ENCODE data around the gene AMIGO3.
"Not testable (repeated sequence)": the region's sequence is repeated elsewhere in the genome, so short reads cannot be mapped to it uniquely, and the experiment has no call there.

Gene AMIGO3

GRCh38 chr3:49713336-49714105, 6.0 kb downstream of the AMIGO3 start:
- no peak for DNase-seq (ENCODE audit: low read depth)
- H3K4me3 ChIP-seq (ENCODE audit: low read depth, low read length), result no peak overlapping the region

- no peak for DNase-seq (ENCODE audit: low read depth)
- no peak overlapping the region for H3K4me3 ChIP-seq (ENCODE audit: low read depth, low read length)
Observed at GRCh38 chr3:49712631-49713317, 6.7 kb downstream of the AMIGO3 start.

DNA sequence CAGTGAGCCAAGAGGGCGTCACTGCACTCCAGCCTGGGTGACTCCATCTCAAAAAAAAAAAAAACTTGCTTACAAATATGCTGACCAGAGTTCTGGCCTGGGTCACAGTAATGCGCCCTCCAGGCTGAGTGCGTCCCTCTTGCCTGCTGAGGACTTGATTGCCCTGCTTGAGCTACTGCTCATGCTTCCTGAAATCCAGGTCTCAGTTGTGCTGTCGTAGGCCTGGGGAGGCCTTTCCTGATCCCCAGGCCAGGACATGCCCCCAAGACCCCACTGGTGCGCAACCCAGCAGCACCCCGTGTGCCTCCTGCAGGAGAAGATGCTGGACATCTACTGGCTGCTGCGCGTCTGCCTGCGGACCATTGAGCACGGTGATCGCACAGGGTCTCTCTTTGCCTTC, 7.3 kb downstream of the AMIGO3 start:
- DNase-seq (ENCODE audit: low read depth), result no peak

GRCh38 chr3:49711489-49711888, 8.0 kb downstream of the AMIGO3 start:
- H3K4me3 ChIP-seq (ENCODE audit: low read depth, low read length), result no peak overlapping the region
- DNase-seq (ENCODE audit: low read depth), result no peak

More for the DNA sequence above, 7.3 kb downstream of the AMIGO3 start:
- no peak overlapping the region for H3K4me3 ChIP-seq (ENCODE audit: low read depth, low read length)

GRCh38 chr3:49709852-49710251, 9.6 kb downstream of the AMIGO3 start:
- DNase-seq (ENCODE audit: low read depth), result no peak
- H3K4me3 ChIP-seq (ENCODE audit: low read depth, low read length), result no peak overlapping the region

- no peak for DNase-seq (ENCODE audit: low read depth)
- no peak overlapping the region for H3K4me3 ChIP-seq (ENCODE audit: low read depth, low read length)
Observed at GRCh38 chr3:49707113-49707480, 12.4 kb downstream of the AMIGO3 start.

DNA sequence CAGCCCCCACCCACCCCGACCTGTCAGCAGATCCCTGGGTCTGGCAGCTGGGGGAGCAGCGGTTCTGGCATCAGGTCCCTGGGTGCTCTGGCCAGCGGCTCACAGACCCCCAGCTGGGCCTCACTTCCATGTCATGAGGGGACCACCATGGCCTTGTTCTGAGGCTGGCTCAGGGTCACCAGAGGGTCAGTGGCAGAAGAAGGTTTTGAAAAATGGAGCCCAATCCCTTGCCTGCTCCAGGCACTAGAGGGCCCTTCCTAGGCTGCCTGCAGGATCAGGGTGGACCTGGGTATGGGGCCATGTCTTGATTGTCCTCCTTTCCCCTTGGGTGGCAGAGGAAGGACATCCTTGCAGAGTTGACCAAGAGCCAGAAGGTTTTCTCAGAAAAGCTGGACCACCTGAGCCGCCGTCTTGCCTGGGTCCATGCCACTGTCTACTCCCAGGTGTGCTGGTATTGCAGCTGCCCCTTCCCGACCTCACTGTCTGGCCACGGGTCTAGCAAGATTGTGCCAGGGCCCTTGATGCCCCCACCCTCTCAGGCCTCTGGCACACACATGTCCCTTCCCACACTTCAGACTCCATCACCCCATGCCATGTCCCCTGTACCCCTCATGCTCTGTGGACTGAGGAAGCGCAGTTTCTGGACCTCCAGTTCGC, 12.9 kb downstream of the AMIGO3 start:
- no peak overlapping the region for H3K4me3 ChIP-seq (ENCODE audit: low read depth, low read length)
- no peak for DNase-seq (ENCODE audit: low read depth)

DNA sequence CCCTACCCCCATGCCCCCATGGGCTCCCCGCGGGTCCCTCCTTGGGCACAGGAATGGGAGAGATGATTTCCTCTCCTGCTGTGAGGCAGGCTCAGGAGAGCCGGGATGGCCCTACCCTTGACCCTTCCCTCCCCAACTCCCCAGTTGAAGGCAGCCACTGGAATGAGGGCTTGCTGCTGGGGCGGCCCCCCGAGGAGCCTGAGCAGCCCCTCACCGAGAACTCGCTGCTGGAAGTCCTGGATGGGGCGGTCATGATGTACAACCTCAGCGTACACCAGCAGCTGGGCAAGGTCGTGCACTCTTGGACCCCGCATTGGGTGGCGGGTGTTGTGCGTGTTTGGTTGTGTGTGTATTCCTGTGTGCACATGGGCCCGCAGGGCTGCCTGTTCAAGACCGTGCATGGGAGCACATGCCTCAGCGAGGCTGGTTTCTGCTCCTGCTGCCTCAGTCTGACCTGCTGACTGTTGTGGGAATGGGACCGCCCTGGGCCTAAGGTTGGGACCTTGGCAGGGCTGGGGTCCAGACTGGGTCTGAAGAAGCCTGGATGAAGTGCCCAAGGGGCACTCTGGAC, 14.0 kb downstream of the AMIGO3 start:
- DNase-seq (ENCODE audit: low read depth), result no peak
- no peak overlapping the region for H3K4me3 ChIP-seq (ENCODE audit: low read depth, low read length)

GRCh38 chr3:49704629-49705028, 14.9 kb downstream of the AMIGO3 start:
- no peak overlapping the region for H3K4me3 ChIP-seq (ENCODE audit: low read depth, low read length)
- no peak for DNase-seq (ENCODE audit: low read depth)

- no peak overlapping the region for H3K4me3 ChIP-seq (ENCODE audit: low read depth, low read length)
- no peak for DNase-seq (ENCODE audit: low read depth)
Observed at GRCh38 chr3:49703956-49704355, 15.5 kb downstream of the AMIGO3 start.

DNA sequence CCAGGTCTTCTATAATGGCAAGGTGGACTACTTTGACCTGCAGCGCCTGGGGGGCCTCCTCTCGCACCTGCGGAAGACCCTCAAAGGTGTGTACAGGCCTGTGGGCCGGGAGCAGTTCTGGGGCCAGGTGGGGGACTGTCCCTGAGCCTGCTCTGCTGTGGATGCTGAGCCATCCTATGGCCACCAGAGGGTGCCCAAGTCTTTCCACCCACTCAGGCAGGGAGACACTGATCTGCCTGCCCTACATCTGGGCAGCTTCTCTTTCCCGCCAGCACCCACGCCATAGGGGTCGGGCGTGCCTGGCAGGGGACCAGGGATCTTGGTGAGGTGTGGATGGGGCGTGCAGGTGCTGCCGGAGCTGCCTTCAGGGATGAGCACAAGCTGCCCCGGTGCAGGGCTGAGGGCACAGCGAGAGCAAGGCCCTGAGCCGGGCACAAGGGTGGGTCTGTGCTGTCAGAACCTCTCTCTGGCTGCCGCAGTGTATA, 16.0 kb downstream of the AMIGO3 start:
- DNase-seq (ENCODE audit: low read depth), result no peak
- H3K4me3 ChIP-seq (ENCODE audit: low read depth, low read length), result no peak overlapping the region

DNA sequence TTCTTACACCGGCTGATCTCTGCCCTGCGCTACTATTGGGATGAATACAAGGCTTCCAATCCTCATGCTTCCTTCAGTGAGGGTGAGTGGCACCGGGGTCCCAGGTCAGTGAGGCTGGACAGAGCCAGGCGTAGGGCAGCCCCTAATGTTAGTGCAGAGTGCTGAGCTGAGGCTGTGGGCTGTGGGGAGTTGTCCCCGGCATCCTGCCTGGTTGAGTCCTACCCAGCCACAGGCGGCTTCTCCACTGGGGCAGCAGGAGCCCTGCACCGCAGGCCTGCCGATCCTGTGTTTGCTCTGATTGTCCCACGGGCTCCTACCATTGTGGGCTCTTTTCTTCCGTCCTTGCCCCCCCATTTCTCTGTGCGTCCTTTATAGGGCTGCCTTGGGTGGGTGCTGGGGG, 16.8 kb downstream of the AMIGO3 start:
- no peak for DNase-seq (ENCODE audit: low read depth)

GRCh38 chr3:49701388-49702077, 18.0 kb downstream of the AMIGO3 start:
- DNase-seq (ENCODE audit: low read depth), result no peak
- H3K4me3 ChIP-seq (ENCODE audit: low read depth, low read length), result no peak overlapping the region

More for the DNA sequence above, 16.8 kb downstream of the AMIGO3 start:
- no peak overlapping the region for H3K4me3 ChIP-seq (ENCODE audit: low read depth, low read length)

DNA sequence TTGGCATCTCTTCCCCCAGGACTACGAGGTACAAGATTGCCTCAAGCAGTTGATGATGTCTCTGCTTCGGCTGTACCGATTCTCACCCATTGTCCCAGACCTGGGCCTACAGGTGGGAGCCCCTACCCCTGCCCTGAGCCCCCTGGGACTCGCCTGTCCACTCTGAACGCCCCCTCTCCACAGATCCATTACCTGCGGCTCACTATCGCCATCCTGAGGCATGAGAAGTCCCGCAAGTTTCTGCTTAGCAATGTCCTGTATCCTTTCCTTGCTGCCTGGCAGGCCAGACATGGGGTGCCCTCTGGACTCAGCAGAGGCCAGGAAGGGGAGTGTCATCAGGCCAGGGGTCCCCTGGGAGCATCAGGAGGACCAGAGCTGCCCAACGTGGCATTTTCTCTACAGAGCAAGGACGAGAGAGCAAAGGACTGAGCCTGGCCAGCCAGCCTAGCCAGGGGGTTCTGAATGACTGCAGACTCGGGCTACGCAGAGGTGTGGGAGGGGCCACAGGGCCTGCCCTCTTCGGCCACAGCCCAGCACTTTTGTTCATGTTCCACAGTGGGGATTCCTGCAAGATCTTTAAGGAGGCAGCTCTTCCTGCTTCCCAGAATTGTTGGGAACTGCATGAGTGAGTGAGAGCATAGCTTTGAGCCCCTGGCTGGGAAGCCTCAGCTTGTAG, 18.9 kb downstream of the AMIGO3 start:
- H3K4me3 ChIP-seq (ENCODE audit: low read depth, low read length), result no peak overlapping the region
- DNase-seq (ENCODE audit: low read depth), result no peak

- no peak overlapping the region for H3K4me3 ChIP-seq (ENCODE audit: low read depth, low read length)
- DNase-seq (ENCODE audit: low read depth), result no peak
Observed at GRCh38 chr3:49700014-49700413, 19.5 kb downstream of the AMIGO3 start.

DNA sequence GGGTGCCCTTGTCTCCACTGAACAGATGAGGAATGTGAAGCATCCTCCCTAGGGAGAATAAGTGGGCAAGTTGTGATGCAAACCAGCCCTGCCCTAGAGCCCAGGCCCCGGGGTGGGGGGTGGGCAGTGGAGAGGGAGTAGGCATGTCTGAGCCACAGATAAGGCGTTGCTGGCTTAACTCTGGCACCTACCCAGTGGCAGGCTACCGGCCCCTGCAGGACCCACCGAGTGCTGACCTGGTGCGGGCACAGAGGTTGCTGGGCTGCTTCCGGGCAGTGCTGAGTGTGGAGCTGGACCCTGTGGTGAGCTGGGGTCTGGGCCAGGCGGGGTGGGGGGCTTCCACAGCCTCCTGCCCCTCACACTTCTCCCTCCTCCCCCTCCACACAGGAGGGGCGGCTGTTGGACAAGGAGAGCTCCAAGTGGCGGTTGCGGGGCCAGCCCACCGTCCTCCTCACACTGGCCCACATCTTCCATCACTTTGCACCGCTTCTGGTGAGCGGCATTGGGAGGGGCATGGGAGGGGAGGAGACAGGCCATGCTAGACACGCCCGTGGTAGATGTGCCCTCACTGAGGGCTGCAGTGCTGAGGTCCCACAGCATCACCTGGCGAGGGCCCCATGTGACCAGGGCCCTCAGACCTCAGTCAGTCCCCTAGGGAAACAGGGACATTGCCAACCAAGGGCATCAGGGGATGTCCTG, 20.1 kb downstream of the AMIGO3 start:
- no peak for DNase-seq (ENCODE audit: low read depth)
- H3K4me3 ChIP-seq (ENCODE audit: low read depth, low read length), result no peak overlapping the region

- not testable (repeated sequence) for DNase-seq (ENCODE audit: low read depth)
Observed at GRCh38 chr3:49695350-49696015, 24.0 kb downstream of the AMIGO3 start.

More at GRCh38 chr3:49695350-49696015, 24.0 kb downstream of the AMIGO3 start:
- H3K4me3 ChIP-seq (ENCODE audit: low read depth, low read length), result not testable (repeated sequence)

All from skeletal muscle cell (primary cell).